Activated naive CD8-positive, alpha-beta T cell treated with anti-CD3 and anti-CD28 coated beads, Interleukin-2, amount 50 U/mL, for 16 hours (primary cell): ENCODE results near the gene PSME3.
"Not testable (repeated sequence)": the region's sequence is repeated elsewhere in the genome, so short reads cannot be mapped to it uniquely, and the experiment has no call there.

Experiments used
- DNase-seq: peaks from one replicate; pipeline ENCODE4 v3.0.0-alpha.2; 2020; ENCODE audit warnings: low read depth, low spot score

PSME3 gene

GRCh38 chr17:42851371-42852240 lies 18.4 kb downstream of the PSME3 start:
- DNase-seq = not testable (repeated sequence)

- no peak for DNase-seq
Measured at GRCh38 chr17:42852351-42852750, 19.2 kb downstream of the PSME3 start.

GRCh38 chr17:42853004-42853403 lies 19.8 kb downstream of the PSME3 start:
- DNase-seq = no peak

GRCh38 chr17:42853597-42853967 lies 20.4 kb downstream of the PSME3 start:
- DNase-seq = no peak

- no peak for DNase-seq
Measured at GRCh38 chr17:42853968-42854790, 21.0 kb downstream of the PSME3 start.

- DNase-seq = no peak
Measured at GRCh38 chr17:42855048-42855596, 21.9 kb downstream of the PSME3 start.

GRCh38 chr17:42856093-42856492 lies 22.9 kb downstream of the PSME3 start:
- not testable (repeated sequence) for DNase-seq

GRCh38 chr17:42856516-42856915 lies 23.3 kb downstream of the PSME3 start:
- not testable (repeated sequence) for DNase-seq

GRCh38 chr17:42857389-42857788 lies 24.2 kb downstream of the PSME3 start:
- no peak for DNase-seq

GRCh38 chr17:42865638-42866094 lies 32.5 kb downstream of the PSME3 start:
- no peak for DNase-seq

- no peak for DNase-seq
Measured at GRCh38 chr17:42866216-42866615, 33.0 kb downstream of the PSME3 start.

- DNase-seq = no peak
Measured at GRCh38 chr17:42866631-42867575, 33.7 kb downstream of the PSME3 start.

- not testable (repeated sequence) for DNase-seq
Measured at GRCh38 chr17:42867694-42868261, 34.6 kb downstream of the PSME3 start.

- no peak for DNase-seq
Measured at GRCh38 chr17:42868338-42868737, 35.1 kb downstream of the PSME3 start.

GRCh38 chr17:42871647-42872046 lies 38.5 kb downstream of the PSME3 start:
- DNase-seq = no peak

- no peak for DNase-seq
Measured at GRCh38 chr17:42872251-42872965, 39.2 kb downstream of the PSME3 start.

GRCh38 chr17:42873315-42873714 lies 40.1 kb downstream of the PSME3 start:
- DNase-seq = no peak

- DNase-seq = not testable (repeated sequence)
Measured at GRCh38 chr17:42873932-42874695, 40.9 kb downstream of the PSME3 start.

- no peak for DNase-seq
Measured at GRCh38 chr17:42877037-42877436, 43.8 kb downstream of the PSME3 start.
